Ishikawa (cell line): ENCODE data around the gene SNRPE.

Source experiments
- EP300 ChIP-seq: IDR thresholded peaks from 2 replicates; pipeline ENCODE4 v1.6.1; 2012; ENCODE audit warnings: borderline replicate concordance
- RAD21 ChIP-seq: IDR thresholded peaks from 2 replicates; pipeline ENCODE4 v1.6.1; 2012; ENCODE audit warnings: low read depth
- TF ChIP-seq, protein P1 (sequence below): IDR thresholded peaks from 2 replicates; pipeline ENCODE4 v1.6.1; 2012

GRCh38 chr1:203835476-203835875 lies 25.9 kb upstream of the SNRPE start:
- TF ChIP-seq, protein P1, sequence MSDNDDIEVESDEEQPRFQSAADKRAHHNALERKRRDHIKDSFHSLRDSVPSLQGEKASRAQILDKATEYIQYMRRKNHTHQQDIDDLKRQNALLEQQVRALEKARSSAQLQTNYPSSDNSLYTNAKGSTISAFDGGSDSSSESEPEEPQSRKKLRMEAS: no peak
- TF ChIP-seq RAD21 (no peak), EP300 (no peak)
